Stimulated activated CD8-positive, alpha-beta memory T cell treated with anti-CD3 and anti-CD28 coated beads, Interleukin-4, amount 100 ng/mL, for 48 hours (primary cell): Measurements from ENCODE around the gene ST6GALNAC2.
"Not testable (repeated sequence)": the region's sequence is repeated elsewhere in the genome, so short reads cannot be mapped to it uniquely, and the experiment has no call there.

ENCODE experiments used
- DNase-seq: peaks from one replicate; pipeline ENCODE4 v3.0.0-alpha.2; 2020

Gene ST6GALNAC2

DNA sequence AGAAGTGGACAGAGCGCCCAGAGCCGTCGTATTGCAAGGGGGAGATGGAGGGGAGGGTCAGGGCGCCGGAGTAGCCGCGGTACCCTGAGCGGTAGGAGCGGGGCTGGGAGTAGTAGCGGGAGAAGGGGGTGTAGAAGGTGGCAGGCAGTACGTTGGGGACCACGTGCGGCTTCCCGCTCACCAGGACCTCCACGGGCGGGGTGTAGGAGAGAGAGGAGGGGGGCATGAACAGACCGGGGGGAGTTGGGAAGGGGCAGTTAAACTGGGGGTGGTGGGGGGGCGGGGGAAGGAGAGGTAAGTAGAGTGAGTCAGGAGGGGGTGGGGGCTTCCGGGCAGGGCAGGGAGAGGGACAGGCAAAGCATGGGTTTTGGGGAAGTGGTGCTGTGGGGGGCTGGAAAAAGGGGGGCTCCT, 16.8 kb downstream of the ST6GALNAC2 start:
- no peak for DNase-seq

- no peak for DNase-seq
These were observed 17.8 kb downstream of the ST6GALNAC2 start for GRCh38 chr17:76567634-76568432.

DNA sequence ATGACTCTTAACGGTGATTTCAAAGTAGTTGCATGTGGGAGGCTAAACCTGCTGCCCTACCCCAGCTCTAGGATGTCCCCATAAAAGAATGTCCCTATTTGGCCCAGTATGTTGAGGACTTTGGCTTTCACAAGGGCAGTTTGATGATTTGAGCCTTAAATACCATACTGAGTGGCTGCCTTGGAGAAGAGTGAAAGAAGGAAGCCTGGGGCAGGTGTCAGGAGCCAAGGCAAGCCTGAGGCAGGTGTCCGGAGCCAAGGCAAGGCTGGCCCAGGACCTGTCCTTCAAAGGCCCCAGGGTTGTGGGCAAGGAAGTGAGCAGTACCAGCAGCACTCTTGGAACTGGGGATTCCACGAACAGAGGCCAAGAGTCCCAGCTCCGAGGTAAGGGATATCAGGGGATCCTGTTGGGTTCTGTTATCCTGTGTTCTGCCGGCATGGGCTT, 18.6 kb downstream of the ST6GALNAC2 start:
- DNase-seq: no peak

GRCh38 chr17:76566613-76566943, 19.1 kb downstream of the ST6GALNAC2 start:
- no peak for DNase-seq

DNA sequence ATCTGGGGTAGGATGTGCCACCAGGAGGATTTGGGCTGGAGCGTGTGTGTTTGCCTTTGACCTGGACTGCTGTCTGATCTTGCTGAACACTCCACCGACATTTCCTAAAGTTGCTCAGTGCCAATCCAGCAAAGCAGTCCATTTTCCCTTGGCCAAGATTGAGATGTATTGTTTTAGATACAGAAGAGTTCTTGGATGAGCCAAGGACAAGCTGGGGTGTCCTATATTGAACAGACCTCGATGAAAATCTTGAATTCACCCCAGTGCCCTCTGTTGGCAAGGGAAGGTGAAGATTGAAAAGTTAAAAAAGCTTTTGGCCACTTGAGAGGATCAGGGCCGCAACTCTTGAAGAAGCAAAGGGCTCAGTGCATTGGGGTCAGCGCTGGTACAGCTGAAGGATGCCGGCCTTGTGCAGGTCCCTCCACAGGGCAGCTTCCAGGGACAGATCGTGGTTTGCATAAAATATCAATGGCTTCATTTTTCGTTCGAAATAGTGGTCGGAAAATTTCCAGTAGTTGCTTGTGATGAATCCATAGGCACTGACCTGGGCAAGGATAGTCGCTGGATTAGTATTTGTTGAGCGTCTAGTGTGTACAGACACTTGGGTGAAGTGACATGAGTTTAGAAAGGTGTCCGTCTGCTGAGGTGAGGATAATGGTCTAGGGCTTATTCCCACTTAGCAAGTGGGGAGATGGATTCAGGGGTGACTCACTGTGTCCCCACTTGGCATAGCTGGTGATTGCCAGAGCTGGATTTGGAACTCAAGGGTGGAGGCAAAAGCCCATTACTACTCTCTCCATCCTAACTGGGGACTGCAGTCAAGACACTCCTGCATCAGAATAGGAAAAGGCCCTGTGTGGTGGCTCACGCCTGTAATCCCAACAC, 19.7 kb downstream of the ST6GALNAC2 start:
- DNase-seq: no peak

GRCh38 chr17:76564991-76565727, 20.5 kb downstream of the ST6GALNAC2 start:
- DNase-seq: not testable (repeated sequence)

- DNase-seq: not testable (repeated sequence)
These were observed 22.3 kb downstream of the ST6GALNAC2 start for GRCh38 chr17:76563359-76563758.

DNA sequence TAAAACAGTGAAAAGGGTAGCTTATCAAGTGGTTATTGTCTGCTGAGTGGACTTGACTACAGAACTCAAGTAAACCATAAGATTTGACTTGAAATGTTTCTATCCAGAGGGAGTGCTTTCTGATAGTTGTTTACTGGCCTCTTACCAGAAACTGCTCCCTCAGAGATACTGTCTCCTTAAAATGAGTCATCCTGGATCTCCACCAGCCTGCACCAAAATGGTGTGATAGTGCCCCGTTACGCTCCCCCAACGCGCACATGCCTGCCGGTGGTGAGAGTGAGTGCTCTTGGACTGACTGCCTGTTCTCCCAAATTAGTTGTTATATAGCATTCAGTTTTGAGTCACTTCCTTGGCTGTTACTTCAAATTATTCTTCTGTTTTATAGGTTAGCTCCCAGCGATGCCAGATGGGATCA, 22.9 kb downstream of the ST6GALNAC2 start:
- DNase-seq: no peak

GRCh38 chr17:76561799-76562268, 23.8 kb downstream of the ST6GALNAC2 start:
- no peak for DNase-seq

DNA sequence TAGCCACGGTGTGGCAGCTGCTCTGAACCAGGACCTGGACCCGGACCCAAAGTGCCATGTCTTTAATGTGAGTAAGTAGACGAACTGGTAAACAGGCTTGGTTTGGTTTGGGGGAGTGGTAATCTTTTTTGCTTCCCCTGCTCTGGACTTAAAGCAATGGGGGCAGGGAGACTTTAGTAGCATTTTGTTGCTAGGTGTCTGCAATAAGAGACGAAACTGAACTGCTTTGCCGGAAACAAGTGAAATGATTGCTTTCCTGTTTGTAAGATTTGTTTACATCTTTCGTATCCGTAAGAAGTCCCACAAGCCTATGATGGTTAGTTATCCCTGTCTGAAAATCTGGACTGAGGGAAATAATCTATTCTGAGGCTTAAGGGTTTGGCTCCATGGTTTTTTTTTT, 24.3 kb downstream of the ST6GALNAC2 start:
- no peak for DNase-seq

GRCh38 chr17:76560877-76561221, 24.8 kb downstream of the ST6GALNAC2 start:
- DNase-seq: no peak

DNA sequence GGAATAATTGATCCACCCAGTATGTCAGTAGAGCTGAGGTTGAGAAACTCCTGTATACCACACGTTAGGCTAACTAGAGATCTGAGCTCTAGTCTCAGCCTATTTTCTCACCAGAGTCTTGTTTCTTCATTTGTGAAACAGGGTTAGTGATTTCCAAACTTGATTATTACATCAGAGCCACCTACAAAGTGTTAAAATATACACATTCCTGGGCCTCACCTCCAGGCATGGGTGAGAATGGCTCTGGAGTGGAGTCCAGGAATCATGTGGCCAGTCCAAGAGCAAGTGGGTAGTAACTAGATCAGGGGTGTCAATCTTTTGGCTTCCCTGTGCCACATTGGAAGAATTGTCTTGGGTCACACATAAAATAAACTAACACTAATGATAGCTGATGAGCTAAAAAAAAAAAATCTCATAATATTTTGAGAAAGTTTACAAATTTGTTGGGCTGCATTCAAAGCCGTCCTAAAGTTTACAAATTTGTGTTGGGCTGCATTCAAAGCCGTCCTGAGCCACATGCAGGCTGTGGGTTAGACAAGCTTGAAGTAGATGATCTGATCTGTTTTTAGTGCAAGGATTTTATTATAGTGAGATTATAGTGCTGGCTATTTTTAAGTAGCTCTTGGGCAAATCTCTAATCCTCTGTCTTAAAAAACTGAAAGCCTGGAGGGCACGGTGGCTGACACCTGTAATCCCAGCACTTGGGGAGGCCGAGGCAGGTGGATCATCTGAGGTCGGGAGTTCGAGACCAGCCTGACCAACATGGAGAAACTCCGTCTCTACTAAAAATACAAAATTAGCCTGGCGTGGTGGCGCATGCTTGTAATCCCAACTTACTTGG, 25.4 kb downstream of the ST6GALNAC2 start:
- no peak for DNase-seq

GRCh38 chr17:76559460-76559859, 26.2 kb downstream of the ST6GALNAC2 start:
- not testable (repeated sequence) for DNase-seq

- no peak for DNase-seq
These were observed 27.2 kb downstream of the ST6GALNAC2 start for GRCh38 chr17:76558198-76559095.

GRCh38 chr17:76557368-76558197, 28.1 kb downstream of the ST6GALNAC2 start:
- peak; percentile 94 for DNase-seq

- DNase-seq: no peak
These were observed 28.8 kb downstream of the ST6GALNAC2 start for GRCh38 chr17:76556765-76557367.

- DNase-seq: no peak
These were observed 31.5 kb downstream of the ST6GALNAC2 start for GRCh38 chr17:76554131-76554530.

DNA sequence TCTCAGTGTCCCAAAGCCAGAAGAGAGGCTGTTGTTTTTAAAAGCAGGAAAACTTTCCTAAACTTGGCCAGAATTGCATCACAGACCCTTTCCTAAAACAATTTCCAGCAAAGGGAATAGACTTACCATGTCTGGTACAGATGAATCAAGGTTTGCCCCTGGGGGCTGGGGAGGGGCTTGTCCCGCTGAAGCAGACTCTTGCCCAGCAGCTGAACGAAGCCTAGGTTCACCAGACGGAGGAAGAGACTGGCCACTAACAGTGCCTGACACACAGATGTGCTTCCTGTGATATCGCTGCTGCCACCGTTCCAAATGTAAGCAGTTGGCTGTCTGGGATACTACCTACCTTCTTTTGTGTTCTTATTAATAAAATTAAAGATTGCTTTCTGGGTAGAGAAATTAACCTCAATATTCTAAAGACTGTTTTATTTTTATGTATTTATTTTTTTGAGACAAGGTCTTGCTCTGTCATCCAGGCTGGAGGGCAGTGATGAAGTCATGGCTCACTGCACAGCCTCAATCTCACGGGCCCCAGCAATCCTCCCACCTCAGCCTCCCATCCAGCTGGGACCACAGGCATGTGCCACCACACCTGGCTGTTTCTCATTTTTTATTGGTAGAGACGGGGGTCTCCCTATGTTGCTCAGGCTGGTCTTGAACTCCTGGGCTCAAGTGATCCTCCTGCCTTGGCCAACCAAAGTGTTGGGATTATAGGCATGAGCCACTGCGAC, 32.3 kb downstream of the ST6GALNAC2 start:
- DNase-seq: no peak

GRCh38 chr17:76551685-76552084, 34.0 kb downstream of the ST6GALNAC2 start:
- DNase-seq: no peak
